Common myeloid progenitor, CD34-positive (primary cell): ENCODE results near the gene PDE4D.

Experiments used
- CTCF ChIA-PET: fragments of 350-600 bp; sonication (Branson Sonifier 250); formaldehyde crosslinking; loops from one replicate; lab custom pipeline; 2021; ENCODE audit warnings: antibody characterized with exemption; lab: Charles Lee
- POLR2A ChIA-PET: fragments of 350-600 bp; sonication (Branson Sonifier 250); formaldehyde crosslinking; loops from one replicate; lab custom pipeline; 2021; ENCODE audit warnings: antibody characterized with exemption; lab: Charles Lee
- DNase-seq, 3 donors: peaks; one replicate each; pipeline versions ENCODE4 v3.0.0 to v3.0.0-alpha.2; 2013
- H3K27ac ChIP-seq, 2 experiments: 1 replicate in 1 of 2; 2 replicates in 1 of 2; pipeline ENCODE4 v1.7.0; 2013; ENCODE audit warnings: inconsistent platforms in 2 of 2, low read length in 2 of 2, mild to moderate bottlenecking in 2 of 2, low read depth in 1 of 2, moderate library complexity in 1 of 2; ENCODE audit not compliant: severe bottlenecking in 2 of 2, insufficient read depth in 1 of 2, poor library complexity in 1 of 2
- H3K27me3 ChIP-seq, 5 experiments: replicated peaks in 2 of 5; 1 replicate in 3 of 5; 2 replicates in 2 of 5; pipeline versions ENCODE4 v1.6.1 to v1.7.0; 2013; ENCODE audit warnings: low read length in 4 of 5, mild to moderate bottlenecking in 2 of 5, moderate library complexity in 2 of 5, inconsistent platforms in 1 of 5; ENCODE audit not compliant: insufficient read depth in 5 of 5, control insufficient read depth in 4 of 5
- H3K36me3 ChIP-seq, 4 experiments: 1 replicate in 2 of 4; 2 replicates in 2 of 4; pipeline versions ENCODE4 v1.6.1 to v1.7.0; 2013; ENCODE audit warnings: low read length in 3 of 4, control low read depth in 1 of 4, mild to moderate bottlenecking in 1 of 4; ENCODE audit not compliant: control insufficient read depth in 4 of 4, insufficient read depth in 4 of 4
- H3K4me1 ChIP-seq, 4 experiments: 1 replicate in 3 of 4; 2 replicates in 1 of 4; pipeline versions ENCODE4 v1.6.1 to v1.7.1; 2013; ENCODE audit warnings: low read length in 3 of 4, mild to moderate bottlenecking in 3 of 4, control low read depth in 1 of 4, inconsistent platforms in 1 of 4, moderate library complexity in 1 of 4; ENCODE audit not compliant: control insufficient read depth in 4 of 4, insufficient read depth in 4 of 4; ENCODE audit errors: control extremely low read depth in 1 of 4
- H3K4me3 ChIP-seq, 7 experiments: 1 replicate in 4 of 7; 2 replicates in 3 of 7; pipeline versions ENCODE4 v1.5.1 to v1.7.0; 2013; ENCODE audit warnings: mild to moderate bottlenecking in 7 of 7, low read length in 6 of 7, moderate library complexity in 6 of 7, inconsistent platforms in 2 of 7, low read depth in 2 of 7, control low read depth in 1 of 7; ENCODE audit not compliant: insufficient read depth in 4 of 7, control insufficient read depth in 1 of 7; ENCODE audit errors: extremely low read depth in 1 of 7
- H3K9me3 ChIP-seq, 5 experiments: 1 replicate in 4 of 5; 2 replicates in 1 of 5; pipeline versions ENCODE4 v1.6.1 to v1.7.1; 2013; ENCODE audit warnings: low read length in 4 of 5, mild to moderate bottlenecking in 2 of 5, inconsistent platforms in 1 of 5, low read depth in 1 of 5, moderate library complexity in 1 of 5; ENCODE audit not compliant: control insufficient read depth in 4 of 5, insufficient read depth in 2 of 5; ENCODE audit errors: control extremely low read depth in 1 of 5
- WGBS: methylation state at CpG from one replicate; pipeline ENCODE4 v1.1.5; 2013; ENCODE audit not compliant: insufficient coverage; 5-methylcytosine and 5-hydroxymethylcytosine counted together

Gene PDE4D

DNA sequence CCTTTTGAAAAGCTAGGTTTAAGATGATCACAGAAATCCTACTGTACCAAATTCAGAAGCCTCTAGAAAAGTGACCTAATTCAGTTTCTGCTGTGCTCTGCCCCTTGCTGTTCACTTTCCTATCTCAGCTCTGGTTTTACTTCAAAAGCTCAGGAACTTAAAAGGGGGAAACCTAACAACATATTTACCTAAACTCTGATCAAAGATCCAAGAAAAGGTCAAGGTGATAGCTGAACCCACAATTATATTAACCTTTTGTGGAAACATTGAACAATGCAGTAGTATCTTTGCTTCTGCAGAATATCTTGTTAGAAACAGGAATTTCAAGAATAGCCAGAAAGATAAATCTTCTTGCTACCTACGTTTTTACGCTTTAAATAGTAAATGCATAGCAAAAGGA, 568.5 kb downstream of the PDE4D start:
- H3K4me3 ChIP-seq = no peak overlapping the region
- H3K9me3 ChIP-seq = no peaks in the 10 kb centered on the region
- H3K4me1 ChIP-seq = no peaks in the 10 kb centered on the region
- CTCF ChIA-PET = no interaction called here
- H3K27ac ChIP-seq = no peak overlapping the region
- DNase-seq = no peak
- no peaks in the 10 kb centered on the region for H3K27me3 ChIP-seq
- no CpG with 5 or more reads among the region's 2 CpGs for WGBS
- POLR2A ChIA-PET = no interaction called here
- peaks cover 0 to 4% (median 0%) of the 10 kb centered on the region in 4 experiments for H3K36me3 ChIP-seq

DNA sequence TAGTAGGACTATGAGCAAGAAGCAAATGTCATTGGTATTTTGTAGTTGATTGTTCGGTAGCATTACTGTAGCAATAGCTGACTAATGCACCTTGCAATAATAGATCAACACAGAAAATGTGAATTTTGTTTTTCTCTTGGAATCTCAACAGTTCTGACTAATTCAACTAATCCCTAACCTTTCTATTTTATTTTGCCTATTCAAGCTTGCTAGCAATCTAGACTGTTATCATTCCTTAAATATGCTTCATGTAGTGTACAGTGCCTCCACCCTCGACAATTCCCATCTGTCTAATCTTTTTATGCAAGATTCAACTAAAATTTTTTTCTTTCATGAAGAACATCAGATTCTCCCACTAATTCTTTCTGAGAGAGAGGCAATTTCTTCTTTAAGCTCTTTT, 570.6 kb downstream of the PDE4D start:
- no peak for DNase-seq
- H3K27me3 ChIP-seq = no peaks in the 10 kb centered on the region
- H3K9me3 ChIP-seq = no peaks in the 10 kb centered on the region
- no peaks in the 10 kb centered on the region for H3K36me3 ChIP-seq
- ChIA-PET POLR2A (no interaction called here), CTCF (no interaction called here)
- 100% methylated on average over 1 of the region's 2 CpGs for WGBS
- H3K4me1 ChIP-seq = no peaks in the 10 kb centered on the region
- H3K4me3 ChIP-seq = no peak overlapping the region
- H3K27ac ChIP-seq = no peak overlapping the region

DNA sequence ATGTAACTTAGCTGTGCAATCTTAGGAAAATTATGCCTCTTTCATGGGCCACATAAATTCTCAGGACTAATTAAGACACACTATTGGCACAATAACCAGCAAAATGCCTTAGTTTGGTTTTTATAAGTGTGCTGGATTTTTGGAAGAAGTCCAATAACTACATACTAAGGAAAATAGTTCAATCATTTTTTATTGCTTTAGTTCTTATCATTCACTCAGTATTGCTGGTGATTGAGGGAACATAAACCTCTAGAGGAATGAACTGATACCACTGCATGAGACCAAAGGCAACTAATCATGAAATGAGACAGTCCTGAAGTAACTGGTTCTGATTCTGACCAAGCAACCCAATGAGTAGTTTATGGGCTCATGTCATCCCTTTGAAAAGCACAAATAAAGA, 571.5 kb downstream of the PDE4D start:
- POLR2A ChIA-PET = no interaction called here
- DNase-seq = no peak
- no peaks in the 10 kb centered on the region for H3K27me3 ChIP-seq
- H3K36me3 ChIP-seq = no peaks in the 10 kb centered on the region
- no peaks in the 10 kb centered on the region for H3K4me1 ChIP-seq
- H3K9me3 ChIP-seq = no peaks in the 10 kb centered on the region
- no peak overlapping the region for H3K4me3 ChIP-seq
- H3K27ac ChIP-seq = no peak overlapping the region
- CTCF ChIA-PET = no interaction called here

DNA sequence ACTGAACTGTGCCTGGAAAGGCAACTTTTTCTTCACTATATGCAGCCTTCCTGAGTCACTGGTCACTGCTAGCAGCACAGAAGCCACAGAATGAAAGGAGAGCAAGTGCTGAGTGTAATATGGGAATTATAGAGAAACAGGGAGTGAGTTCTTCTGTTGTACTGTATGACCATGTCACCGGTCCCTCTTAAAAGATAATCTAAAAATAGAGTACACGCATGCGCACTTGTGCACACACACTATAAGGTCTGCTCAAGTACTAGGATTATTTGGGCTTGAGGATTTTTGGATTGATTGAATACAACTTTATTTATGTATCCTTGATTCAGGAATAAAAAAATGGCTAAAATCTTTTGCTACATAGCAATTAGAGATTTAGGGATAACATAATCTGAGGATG, 571.9 kb downstream of the PDE4D start:
- ChIA-PET CTCF (no interaction called here), POLR2A (no interaction called here)
- WGBS = no CpG with 5 or more reads among the region's 3 CpGs
- Histone ChIP-seq H3K27ac (no peak overlapping the region), H3K27me3 (no peaks in the 10 kb centered on the region), H3K4me1 (no peaks in the 10 kb centered on the region), H3K4me3 (no peak overlapping the region), H3K36me3 (no peaks in the 10 kb centered on the region), H3K9me3 (no peaks in the 10 kb centered on the region)
- no peak for DNase-seq

DNA sequence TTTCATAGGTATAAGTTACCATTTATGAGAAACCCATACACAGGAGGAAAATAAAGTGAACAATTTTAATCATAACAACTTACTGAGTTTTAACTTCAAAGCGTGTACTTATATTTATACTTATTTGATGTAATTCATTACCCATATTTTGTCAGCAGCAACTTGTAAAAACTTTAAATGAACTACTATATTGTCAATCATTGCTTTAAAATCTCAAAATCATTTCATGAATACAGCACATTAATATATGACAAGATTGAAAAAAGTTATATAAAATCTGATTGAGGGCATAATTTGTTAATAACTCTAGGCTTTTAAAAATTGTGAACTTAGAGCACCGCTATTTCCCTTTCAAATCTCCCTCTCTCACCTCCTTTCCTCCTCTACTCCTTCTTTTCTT, 573.1 kb downstream of the PDE4D start:
- DNase-seq = no peak
- Histone ChIP-seq H3K4me3 (no peak overlapping the region), H3K4me1 (no peaks in the 10 kb centered on the region), H3K36me3 (no peaks in the 10 kb centered on the region), H3K27ac (no peak overlapping the region), H3K9me3 (no peaks in the 10 kb centered on the region), H3K27me3 (no peaks in the 10 kb centered on the region)
- ChIA-PET CTCF (no interaction called here), POLR2A (no interaction called here)
- WGBS = no CpG with 5 or more reads among the region's 2 CpGs

DNA sequence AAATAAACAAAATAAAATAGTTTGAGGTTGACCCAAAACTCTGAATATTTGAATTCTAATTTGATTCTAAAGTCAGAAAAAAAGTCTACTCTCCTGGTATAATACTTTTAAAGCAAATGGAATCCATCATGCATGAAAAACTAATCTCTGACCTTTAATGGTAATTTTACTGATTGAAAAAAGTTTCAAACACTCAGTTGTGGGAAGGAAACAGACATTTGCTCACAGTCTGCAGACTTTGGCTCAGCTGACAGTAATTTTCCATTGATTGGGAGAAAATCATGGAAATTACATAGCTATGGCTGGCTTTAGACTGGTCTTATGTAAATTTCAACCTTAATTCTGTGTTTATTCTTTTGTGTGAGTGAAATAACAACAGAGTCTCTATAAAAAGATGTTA, 574.3 kb downstream of the PDE4D start:
- Histone ChIP-seq H3K9me3 (no peaks in the 10 kb centered on the region), H3K36me3 (no peaks in the 10 kb centered on the region), H3K4me1 (no peaks in the 10 kb centered on the region), H3K4me3 (no peak overlapping the region), H3K27me3 (no peaks in the 10 kb centered on the region), H3K27ac (no peak overlapping the region)
- DNase-seq = no peak
- POLR2A ChIA-PET = interaction anchor here (0.7 kb wide), 1 partner anchor 334 kb away, joined by 4 read pairs; no protein-coding TSS in a partner anchor
- CTCF ChIA-PET = no interaction called here

DNA sequence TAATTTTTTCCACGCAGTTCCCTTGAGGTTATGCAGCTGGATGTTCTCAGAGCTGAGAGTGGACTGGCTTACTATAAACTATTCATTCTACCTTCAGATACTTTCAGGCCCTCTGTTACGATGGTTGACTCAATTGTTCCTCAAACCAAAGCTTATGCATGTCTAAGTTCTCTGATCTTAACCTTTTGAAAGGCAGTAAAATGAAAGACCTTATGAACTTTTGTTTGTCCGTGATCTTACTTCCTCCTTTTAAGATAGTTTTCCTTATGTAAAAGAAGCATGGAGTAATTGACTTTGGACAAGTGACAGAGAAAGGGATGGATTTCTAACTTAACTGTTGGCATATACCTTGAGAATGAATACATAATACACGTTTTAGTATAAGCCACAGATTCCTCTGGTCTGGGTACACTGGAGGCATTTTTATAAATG, 575.7 kb downstream of the PDE4D start:
- Histone ChIP-seq H3K27ac (no peak overlapping the region), H3K27me3 (no peaks in the 10 kb centered on the region), H3K9me3 (no peaks in the 10 kb centered on the region), H3K4me3 (no peak overlapping the region), H3K4me1 (no peaks in the 10 kb centered on the region), H3K36me3 (no peaks in the 10 kb centered on the region)
- 100% methylated on average over 1 of the region's 4 CpGs for WGBS
- POLR2A ChIA-PET = no interaction called here
- CTCF ChIA-PET = interaction anchor here (0.8 kb wide), 1 partner anchor 1849 kb away, joined by 3 read pairs; no protein-coding TSS in a partner anchor
- DNase-seq = no peak
